ENCODE data around the gene AKAP14.
"Not testable (repeated sequence)": the region's sequence is repeated elsewhere in the genome, so short reads cannot be mapped to it uniquely, and the experiment has no call there.

Gene AKAP14

GRCh38 chrX:119960625-119961024 lies 64.9 kb downstream of the AKAP14 start:
- no peak for DNase-seq
- TF ChIP-seq GATA1 (IDR thresholded peaks at IDR 0.05; ENCODE audit: low read depth, low read length) (no peak), POLR2A (IDR thresholded peaks at IDR 0.05; ENCODE audit: low read length) (no peak)

DNA sequence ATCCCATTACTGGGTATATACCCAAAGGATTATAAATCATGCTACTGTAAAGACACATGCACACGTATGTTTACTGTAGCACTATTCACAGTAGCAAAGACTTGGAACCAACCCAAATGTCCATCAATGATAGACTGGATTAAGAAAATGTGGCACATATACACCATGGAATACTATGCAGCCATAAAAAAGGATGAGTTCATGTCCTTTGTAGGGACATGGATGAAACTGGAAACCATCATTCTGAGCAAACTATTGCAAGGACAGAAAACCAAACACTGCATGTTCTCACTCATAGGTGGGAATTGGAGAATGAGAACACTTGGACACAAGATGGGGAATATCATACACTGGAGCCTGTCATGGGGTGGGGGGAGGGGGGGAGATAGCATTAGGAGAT lies 71.1 kb downstream of the AKAP14 start:
- not testable (repeated sequence) for DNase-seq

All from erythroblast (primary cell).